CD4-positive, alpha-beta T cell treated with Interleukin-15 for 4 hours (primary cell): Measurements from ENCODE around the gene HEATR1.
"Not testable (repeated sequence)": the region's sequence is repeated elsewhere in the genome, so short reads cannot be mapped to it uniquely, and the experiment has no call there.

Experiments used
- DNase-seq: peaks from one replicate; pipeline ENCODE4 v3.0.0-alpha.2; 2020; ENCODE audit warnings: low spot score

HEATR1 gene

DNA sequence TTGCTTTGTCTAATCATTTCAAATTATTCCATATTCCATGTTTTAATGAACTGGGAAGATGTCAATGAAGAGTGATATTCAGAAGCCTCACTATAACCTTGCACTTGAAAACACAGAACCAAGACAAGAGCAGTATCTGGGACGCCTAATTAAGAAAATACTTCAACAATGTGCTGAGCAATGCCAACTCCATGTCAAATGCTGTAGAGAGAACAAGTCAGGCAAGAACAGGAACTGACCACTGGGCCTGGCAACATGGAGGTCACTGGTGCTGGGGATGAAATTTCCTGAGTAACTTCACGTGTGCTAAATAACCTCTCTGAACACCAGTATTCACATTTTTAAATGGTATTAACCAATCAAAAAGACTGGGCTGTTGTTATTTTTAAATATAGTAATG lies 22.8 kb downstream of the HEATR1 start:
- no peak for DNase-seq

DNA sequence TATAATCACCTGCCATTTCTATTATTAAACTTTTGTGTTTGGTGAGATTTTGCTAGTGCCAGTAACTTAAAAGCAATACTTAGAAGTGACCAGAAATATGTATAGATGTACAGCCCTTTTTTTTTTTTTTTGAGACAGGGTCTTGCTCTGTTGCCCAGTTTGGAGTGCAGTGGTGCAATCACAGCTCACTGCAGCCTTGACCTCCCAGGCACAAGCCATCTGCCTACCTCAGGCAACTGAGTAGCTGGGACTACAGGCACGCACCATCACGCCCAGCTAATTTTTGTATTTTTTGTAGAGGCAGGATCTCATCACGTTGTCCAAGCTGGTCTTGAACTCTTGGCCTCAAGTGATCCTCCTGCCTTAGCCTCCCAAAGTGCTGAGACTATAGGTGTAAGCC lies 23.9 kb downstream of the HEATR1 start:
- DNase-seq = not testable (repeated sequence)

DNA sequence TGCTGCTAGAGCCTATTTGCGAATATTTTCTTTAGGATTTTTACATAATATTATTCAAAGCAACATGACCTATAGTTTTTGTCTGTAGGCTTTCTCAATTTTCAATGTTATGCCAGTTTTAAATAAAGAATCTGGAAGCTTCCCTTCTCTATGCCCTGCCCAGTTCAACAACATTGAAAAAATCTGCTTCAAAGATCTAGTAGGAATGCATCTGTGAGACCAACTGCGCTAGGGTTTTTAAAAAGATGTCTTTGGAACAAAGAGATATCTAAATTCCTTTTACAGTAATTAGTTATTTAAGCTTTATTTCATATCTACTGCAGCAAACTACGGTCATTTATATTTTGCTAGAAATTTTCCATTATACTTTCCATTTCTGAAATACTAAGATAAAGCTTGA lies 25.7 kb downstream of the HEATR1 start:
- no peak for DNase-seq

DNA sequence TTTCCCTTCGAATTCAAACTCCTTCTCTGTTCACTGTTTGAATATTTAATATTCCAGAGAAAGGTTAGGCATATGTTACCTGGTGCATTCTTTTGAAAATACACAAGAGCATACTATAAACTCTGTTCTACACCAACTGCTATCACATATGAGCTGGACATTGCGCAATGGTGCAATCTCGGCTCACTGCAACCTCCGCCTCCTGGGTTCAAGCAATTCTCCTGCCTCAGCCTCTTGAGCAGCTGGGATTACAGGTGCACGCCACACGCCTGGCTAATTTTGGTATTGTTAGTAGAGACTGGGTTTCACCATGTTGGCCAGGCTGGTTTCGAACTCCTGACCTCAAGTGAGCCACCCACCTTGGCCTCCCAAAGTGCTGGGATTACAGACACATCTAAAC lies 27.3 kb downstream of the HEATR1 start:
- DNase-seq = not testable (repeated sequence)

DNA sequence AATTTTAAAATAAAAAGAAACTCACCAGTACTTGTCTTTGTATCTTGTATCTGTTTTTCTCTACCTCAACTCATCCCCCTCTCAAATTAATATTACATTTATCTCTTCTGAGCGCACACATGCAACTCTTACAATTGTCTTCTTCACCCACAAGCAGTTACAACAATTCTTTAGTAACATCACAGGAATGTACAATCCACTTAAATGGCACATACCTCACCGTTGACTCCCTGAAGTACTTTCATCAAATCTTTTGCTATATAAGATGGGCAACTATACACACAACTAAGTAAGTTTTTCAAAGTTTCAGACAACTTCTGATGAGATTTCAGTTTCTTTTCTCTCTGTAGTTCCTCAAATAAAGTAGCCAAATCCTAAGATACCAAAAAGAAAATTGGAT lies 28.3 kb downstream of the HEATR1 start:
- no peak for DNase-seq

DNA sequence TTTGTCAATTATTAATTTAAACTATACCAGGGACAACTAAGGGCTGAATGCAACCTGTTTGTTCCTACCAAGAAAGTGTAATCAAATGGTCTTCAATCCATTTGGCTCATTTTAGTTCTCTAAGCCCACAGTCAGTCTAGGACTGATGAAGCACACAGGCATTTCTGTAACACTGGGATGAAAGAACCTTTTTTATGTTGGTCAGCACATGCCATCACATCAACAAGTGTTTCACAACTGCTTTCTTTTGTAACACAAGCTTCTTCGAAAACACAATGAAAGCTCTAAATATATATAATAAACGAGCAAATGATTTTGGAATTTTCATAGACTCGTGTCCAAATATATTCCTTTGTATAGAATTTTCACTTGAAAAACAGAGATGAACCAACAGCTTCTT lies 28.8 kb downstream of the HEATR1 start:
- DNase-seq = no peak

DNA sequence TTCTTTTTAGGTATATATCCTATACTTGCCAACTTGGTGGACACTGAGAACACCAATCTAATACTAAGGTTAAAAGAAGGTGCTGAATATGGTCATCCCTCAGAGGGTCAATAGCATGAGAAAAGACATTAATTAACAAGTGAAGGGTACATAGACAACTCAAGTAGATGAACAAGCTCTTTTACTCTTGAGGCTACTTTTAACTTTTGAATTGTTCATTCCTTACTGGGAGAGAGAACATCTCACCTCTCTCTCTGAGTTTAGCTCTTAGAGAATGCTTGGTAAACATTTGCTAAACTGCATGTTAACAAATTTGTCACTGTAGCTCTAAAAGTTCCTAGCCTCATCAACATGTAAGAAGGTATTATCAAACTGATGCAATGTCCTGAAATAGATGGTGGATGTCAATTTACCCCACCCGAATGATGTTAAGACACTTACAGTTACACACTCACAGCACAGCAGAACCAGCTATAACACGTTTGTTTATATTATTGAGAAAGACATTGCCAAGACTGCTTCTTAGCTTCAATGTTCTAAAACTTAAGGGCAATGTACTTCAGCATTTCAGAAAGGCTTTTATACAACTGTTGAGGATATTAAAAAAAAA lies 35.9 kb downstream of the HEATR1 start:
- no peak for DNase-seq

DNA sequence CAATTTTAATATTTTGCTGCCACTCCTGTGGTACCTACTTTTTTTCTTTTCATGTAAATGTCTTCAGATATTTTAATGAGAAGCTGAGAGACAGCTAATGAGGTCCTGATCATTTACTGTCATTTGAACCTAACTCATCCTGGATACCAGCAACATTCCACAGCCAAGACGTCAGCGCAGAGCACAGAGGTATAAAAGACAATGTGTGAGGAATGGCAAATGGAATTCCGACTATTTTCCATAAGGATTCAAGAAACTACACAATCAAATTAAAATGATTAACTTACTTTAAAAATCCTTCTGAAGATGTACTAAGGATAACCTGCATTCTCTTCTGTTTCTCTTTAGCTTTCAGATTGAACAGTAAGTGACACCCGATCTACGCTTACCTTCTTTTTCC lies 38.8 kb downstream of the HEATR1 start:
- DNase-seq = no peak

DNA sequence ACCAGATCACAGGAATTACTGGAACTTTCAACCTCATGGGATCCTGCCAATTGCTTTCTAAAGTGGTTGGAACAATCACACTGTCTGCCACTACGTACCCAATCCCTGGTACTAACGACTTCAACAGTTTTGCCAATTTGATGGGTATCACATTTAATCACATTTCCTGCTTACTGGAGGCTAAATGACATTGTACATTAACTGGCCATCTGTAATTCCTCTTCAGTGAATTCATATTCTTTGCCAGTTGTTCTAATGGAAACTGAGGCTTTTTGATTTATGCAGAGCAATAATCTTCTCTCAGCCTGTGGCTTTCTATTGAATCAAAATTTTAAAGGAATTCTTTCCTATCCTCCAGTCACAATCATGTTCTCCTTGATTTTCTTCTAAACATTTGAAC lies 42.3 kb downstream of the HEATR1 start:
- DNase-seq = no peak

DNA sequence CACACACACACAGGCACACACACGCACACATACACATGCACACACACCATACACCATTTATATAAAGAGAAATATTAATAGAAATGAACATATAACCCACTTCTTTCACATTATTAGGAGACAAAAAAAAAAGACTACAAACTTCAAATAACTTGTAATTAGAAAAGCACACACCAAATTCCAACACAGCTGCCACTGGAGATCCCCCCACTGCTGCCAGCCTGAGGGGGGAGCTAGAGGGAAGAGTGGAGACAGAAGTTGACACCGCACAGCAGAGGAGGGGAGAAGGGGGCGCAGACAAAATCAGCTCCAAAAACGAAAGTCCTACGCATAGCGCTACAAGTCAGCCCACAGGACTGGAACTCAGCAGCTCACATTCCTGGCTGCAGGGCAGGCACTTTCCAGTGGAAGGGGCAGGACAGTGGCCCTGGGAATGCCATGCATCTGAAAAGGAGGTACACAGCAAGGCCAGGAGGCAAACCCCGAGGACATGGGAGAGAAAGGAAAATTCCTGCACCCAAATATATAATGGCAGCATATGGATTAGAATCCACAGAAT lies 44.0 kb downstream of the HEATR1 start:
- no peak for DNase-seq

DNA sequence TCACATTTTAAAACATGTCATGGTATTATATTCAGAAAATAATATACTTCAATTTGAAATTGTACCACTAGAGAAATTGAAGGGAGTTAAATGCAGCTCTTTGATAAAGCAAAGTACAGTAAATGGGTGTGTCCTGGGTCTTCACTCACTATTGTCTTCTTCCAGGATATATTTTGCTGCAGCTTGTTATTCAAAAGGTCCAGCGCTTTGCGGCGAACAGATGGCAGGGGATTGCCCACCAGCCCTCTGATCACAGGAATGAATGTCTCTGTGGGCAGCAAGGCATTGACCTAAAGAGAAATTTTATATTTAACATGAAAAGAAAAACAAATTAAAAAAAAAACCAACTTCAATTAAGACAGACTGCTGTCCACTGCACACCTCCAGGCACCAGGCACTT lies 45.5 kb downstream of the HEATR1 start:
- no peak for DNase-seq

DNA sequence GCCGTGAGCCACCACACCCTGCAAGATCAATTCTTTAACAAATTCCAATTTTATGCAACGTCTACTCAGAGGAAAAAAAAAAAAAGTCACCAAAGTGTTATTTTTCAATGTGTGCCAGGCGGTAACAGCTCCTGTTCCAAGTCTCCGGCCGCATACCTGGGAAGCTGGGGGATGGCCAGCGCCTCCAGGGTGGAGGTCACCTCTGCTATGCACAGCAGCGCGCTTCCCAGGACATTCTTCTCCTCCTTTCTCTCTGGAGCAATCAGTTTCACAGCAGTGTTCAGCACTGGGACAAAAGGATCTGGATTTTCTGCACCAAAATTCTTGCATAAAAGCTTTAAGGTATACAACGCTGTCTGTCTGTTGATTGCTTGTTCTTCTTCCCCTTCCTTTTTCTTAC lies 46.2 kb downstream of the HEATR1 start:
- DNase-seq = no peak

DNA sequence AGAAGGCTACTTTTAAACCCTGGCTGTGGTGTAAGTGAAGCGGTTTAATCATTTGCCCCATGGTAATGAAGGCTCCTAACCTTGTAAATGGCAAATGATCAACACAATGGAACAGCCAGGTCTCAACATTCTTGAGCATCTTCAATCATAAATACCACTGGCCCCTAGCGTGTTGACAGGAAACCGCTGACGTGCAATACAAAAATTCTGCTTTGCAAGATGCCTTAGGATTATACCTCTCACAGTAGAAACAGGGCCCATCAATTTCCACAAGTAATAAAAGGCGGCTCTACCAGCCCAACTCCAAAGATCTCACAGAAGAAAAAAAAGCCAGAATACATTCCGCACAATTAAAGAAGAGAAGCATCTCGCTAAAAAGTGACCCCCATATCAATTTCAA lies 47.7 kb downstream of the HEATR1 start:
- no peak for DNase-seq

DNA sequence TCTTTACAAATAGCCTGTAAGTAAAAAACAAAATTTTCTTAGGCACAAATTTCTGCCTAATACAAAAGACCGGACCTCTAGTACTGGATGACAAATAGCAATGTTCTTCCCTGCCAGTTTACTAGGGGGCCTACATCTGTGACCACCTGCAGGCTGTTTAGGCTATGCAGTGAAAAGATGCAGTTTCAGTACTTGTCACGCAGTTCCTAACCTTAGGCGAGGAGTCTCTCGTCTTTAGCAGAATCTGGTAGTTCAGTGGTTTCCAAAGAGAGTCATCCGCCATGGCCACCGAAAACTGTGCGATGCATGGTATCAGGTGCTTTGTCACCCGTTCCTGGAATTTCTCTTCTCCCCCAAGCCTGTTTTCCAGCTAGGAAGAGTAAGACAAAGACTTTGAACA lies 50.9 kb downstream of the HEATR1 start:
- DNase-seq = no peak

DNA sequence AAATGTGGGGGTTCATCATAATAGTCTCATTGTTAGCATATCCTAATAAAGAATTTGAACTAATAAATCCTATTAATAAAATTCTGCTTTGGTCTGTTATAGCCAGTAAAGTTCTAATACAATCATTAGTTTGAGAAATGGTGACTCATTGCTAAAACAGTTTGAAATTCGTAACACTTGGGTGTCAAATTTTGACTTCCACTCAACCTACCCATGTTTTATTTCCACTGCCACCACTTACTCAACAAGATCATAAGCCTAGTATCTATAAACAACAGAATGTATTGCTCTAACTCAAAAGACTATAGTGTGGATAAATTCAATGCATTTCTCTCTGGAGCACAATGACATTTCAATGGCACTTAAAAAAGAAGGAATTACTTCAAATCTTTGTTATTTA lies 51.4 kb downstream of the HEATR1 start:
- no peak for DNase-seq

DNA sequence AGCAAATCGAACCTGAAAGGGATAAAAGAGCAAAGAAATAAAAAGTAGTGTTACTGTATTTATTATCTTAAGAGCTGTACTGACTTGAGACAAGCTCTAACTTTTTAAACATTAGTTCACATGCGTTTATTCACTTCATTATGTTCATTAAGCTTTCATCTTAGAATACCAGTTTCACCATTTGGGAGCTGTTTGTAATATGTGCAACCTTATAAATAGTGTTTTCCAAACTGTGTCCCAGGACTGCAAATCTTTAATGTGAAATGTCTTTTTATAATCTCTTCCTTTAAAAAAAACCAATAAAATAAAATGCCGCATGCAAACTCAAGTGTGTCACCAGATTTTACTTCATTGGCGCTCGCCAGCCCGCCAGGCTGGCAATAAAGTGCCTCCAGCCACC lies 52.2 kb downstream of the HEATR1 start:
- DNase-seq = no peak

DNA sequence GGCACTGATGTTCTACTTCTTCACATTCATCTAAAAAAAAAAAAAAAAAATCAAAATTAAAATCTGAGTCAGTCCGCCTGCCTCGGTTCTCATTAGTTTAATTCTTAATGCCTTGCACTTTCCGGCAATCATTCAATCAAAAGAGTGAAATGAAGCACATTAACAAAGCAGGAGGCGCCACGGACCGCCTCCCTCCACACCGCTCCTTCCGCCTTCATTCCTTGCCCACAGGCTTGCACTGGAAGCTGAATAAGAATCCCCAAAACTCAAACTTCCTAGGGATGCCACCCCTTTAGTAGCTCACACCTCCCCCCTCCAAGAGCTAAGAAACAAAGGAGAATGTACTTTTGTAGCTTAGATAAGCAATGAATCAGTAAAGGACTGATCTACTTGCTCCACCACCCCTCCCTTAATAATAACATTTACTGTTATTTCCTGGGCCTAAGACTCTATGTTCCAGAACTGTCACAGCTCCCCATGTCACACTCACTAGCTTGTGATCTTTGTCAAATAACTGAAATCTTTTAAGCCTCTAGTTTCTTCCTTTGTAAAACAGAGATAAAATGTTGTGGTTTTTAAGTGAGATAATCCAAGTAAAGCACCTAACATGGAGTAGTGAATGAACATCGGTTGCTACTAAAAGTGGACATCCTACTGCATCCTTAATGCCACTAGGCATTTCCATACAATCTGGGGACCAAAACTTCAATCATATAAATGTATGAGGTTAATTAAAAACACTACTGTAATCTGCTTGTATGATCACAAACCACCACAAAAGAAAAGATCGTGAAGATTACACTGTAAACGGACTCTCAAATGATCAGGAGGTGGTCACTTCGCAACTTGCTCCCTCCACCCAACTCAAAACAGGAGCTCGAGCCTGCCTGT lies 53.1 kb downstream of the HEATR1 start:
- DNase-seq = no peak

DNA sequence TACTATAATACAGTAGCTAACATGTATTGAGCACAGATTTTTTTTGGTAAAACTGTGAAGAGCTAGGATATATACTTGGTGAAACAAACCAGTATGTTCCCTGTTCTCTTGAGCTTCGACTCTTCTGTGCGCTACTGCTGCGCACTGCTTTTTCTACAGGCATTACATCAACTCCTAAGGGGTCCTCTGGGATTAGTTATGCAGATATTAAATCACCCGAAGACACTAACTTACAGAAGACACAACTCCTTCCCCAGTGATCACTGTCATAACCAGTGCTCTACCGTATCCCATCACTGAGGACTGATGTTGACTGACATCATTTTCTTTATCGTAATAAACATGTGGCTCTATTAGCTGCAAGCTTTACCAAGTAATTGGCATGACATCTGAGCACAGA lies 55.9 kb downstream of the HEATR1 start:
- no peak for DNase-seq

DNA sequence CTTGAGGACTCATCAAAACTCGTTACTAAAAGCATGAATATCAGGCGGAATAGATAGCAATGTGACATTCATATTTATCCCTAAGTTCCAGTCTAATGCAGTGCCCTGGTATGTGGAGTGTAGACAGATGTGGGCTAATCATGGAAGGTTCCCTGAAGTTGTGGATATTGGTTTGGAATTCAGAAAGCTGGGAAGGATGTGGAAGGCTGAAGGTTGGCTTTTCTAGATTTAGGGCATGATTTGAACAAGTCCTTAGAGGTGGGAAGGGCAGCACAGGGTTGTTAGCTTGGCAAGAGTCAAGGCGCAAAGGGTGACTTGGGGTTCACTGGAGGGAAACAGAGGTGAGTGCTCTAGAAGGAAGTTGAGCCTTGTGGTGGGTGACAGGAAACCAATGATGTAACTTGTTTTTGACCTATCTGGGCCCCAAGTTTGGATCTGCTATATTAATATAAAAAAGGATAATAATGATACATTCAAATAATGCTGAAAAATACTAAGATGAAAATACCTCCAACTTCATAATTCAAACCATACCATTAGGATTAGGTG lies 58.6 kb downstream of the HEATR1 start:
- DNase-seq = no peak

DNA sequence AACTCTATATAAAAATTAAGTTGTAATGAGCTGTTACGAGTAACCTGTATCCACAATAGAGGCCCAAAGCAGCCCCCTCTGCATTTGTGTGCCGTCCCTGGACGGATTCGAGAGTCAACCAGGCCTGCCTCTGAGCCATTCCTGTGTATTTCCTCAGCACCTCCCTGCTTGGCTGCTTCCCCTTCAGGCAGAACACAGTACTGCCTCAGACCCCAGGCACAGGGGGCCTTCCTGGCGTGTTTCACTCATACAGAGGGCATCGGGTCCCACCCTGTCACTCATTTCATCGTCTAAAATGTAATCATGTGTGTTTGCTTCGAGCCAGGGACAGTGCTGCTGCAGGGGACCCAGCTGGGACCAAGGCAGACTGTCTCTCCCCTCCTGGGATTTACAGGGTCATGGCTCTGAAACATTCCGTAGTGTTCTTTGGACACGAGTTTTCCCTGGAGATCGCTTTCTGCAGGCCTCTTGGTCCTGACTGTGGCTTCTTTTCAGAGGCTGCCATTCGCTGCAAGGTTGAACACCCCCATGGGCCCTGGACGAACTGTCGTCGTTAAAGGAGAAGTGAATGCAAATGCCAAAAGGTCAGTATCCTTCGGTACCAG lies 61.1 kb downstream of the HEATR1 start:
- DNase-seq = no peak

DNA sequence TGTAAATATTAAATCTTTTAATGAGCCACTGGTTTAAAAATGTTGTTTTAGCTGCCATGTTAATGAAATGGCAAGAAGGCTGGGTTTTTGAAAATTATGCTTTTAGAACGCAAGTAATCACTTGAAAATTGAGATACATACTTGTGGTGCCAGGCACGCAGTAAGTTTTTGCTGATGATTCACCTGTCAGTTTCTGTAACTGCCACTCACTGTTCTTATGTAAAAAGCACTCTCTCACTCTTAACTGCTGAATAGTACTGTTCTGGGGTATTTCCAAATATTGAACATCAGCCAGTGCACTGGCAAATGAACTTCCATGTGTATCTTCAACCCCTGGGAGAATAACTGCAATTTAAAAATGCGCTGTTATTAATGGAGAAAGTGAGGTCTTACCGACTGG lies 62.6 kb downstream of the HEATR1 start:
- no peak for DNase-seq

DNA sequence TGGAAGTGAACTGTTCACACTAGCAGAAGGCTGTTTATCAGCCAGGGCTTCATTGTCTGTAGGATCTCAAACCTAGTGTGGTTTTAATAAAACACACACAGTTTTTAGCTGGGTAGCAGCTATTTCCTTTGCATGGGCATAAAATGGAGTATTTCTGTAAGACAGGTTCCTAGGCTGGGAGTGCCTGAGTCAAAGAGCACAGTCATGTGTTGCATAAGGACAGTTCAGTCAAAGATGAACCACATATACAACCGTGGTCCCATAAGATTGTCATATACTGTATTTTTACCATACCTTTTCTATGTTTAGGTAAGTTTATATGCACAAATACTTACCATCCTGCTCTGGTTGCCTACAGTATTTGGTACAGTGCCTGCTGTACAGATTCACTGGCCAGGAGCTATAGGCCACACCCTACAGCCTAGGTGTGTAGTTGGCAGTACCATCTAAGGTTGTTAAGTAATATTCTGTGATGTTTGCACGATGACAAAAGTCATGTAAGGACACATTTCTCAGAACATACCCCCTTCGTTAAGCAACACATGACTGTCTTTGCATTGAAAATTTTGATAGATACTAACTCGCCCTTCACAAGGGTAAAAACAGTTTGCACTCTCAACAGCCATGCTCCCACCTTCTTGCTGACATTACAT lies 63.4 kb downstream of the HEATR1 start:
- no peak for DNase-seq
